SW 1271 (cell line): ENCODE results near the gene ADARB2.

Source experiments
- DNase-seq, 2 experiments: peaks; one replicate each; lab custom pipeline; 2025; lab: John Stamatoyannopoulos, UW

Gene ADARB2

GRCh38 chr10:1686491-1686749, 50.9 kb downstream of the ADARB2 start:
- no peak for DNase-seq

GRCh38 chr10:1685699-1686490, 51.4 kb downstream of the ADARB2 start:
- DNase-seq: no peak

- no peak for DNase-seq
Observed at GRCh38 chr10:1684991-1685390, 52.3 kb downstream of the ADARB2 start.

GRCh38 chr10:1683649-1684048, 53.7 kb downstream of the ADARB2 start:
- no peak for DNase-seq

GRCh38 chr10:1679821-1680650, 57.3 kb downstream of the ADARB2 start:
- no peak for DNase-seq

- DNase-seq: no peak
Observed at GRCh38 chr10:1678084-1678483, 59.2 kb downstream of the ADARB2 start.

GRCh38 chr10:1677307-1677939, 59.9 kb downstream of the ADARB2 start:
- no peak for DNase-seq

GRCh38 chr10:1674501-1674900, 62.8 kb downstream of the ADARB2 start:
- DNase-seq: no peak

GRCh38 chr10:1673568-1674345, 63.6 kb downstream of the ADARB2 start:
- no peak for DNase-seq

- no peak for DNase-seq
Observed at GRCh38 chr10:1672001-1672781, 65.1 kb downstream of the ADARB2 start.

- DNase-seq: no peak
Observed at GRCh38 chr10:1671366-1672000, 65.8 kb downstream of the ADARB2 start.

GRCh38 chr10:1670541-1671365, 66.6 kb downstream of the ADARB2 start:
- DNase-seq: no peak

GRCh38 chr10:1669433-1669832, 67.9 kb downstream of the ADARB2 start:
- no peak for DNase-seq

- no peak for DNase-seq
Observed at GRCh38 chr10:1668399-1668798, 68.9 kb downstream of the ADARB2 start.

- no peak for DNase-seq
Observed at GRCh38 chr10:1667392-1667791, 69.9 kb downstream of the ADARB2 start.

- no peak for DNase-seq
Observed at GRCh38 chr10:1666147-1666546, 71.2 kb downstream of the ADARB2 start.

GRCh38 chr10:1665681-1666080, 71.6 kb downstream of the ADARB2 start:
- DNase-seq: no peak

GRCh38 chr10:1665021-1665661, 72.2 kb downstream of the ADARB2 start:
- no peak for DNase-seq

- no peak for DNase-seq
Observed at GRCh38 chr10:1664333-1664964, 72.9 kb downstream of the ADARB2 start.
